ENCODE measurements around the gene SPHK1. TPM values are rescaled to one million over a fixed set of nuclear protein-coding genes. Genes with fewer than 3 reads are reported as not detected.

Gene SPHK1
- polyA plus RNA-seq, 1 of the 3 experiments (the other 2 are of a cell fraction), result 12.3 TPM

DNA sequence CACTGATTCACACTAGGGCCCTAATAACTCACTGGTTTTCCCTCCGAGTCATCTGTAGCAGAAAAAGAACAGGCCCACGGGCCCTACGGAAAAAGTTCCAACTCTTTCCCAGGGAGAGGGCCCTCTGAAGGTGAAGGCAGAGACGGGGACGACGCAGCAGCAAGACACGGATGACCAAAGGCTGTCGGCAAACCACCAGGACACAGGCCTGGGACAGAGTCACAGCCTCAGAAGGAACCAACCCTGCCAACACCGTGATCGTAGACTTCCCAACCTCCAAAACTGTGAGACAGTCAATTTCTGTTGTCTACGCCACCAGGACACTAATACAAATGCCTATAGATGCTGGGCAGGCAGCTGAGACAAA is 5.2 kb upstream of the SPHK1 start:
- H3K36me3 ChIP-seq (replicated peaks in 1 of 2; ENCODE audit: control insufficient read depth in 1 of 2, insufficient read depth in 2 of 2, low read length in 1 of 2), result no peaks in the 10 kb centered on the region
- no peak for TF ChIP-seq NRF1 (IDR thresholded peaks at IDR 0.05; ENCODE audit: low read depth, low read length)
- no peak for TF ChIP-seq JUND (IDR thresholded peaks at IDR 0.05)
- TF ChIP-seq, protein P1, sequence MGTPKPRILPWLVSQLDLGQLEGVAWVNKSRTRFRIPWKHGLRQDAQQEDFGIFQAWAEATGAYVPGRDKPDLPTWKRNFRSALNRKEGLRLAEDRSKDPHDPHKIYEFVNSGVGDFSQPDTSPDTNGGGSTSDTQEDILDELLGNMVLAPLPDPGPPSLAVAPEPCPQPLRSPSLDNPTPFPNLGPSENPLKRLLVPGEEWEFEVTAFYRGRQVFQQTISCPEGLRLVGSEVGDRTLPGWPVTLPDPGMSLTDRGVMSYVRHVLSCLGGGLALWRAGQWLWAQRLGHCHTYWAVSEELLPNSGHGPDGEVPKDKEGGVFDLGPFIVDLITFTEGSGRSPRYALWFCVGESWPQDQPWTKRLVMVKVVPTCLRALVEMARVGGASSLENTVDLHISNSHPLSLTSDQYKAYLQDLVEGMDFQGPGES (IDR thresholded peaks at IDR 0.05; ENCODE audit: low read depth, low read length), result no peak
- no peaks in the 10 kb centered on the region for H3K27me3 ChIP-seq (ENCODE audit: insufficient read depth)
- peaks cover 0 to 19% of the 10 kb centered on the region in 2 experiments; a peak in 1 of 4 replicates for H3K4me1 ChIP-seq (ENCODE audit: control insufficient read depth in 1 of 2, insufficient read depth in 2 of 2, low read depth in 1 of 2, low read length in 1 of 2)
- H3K9me3 ChIP-seq, result no peaks in the 10 kb centered on the region
- H2AFZ ChIP-seq (ENCODE audit: low read depth), result no peak overlapping the region
- H3K9me2 ChIP-seq, result no peaks in the 10 kb centered on the region
- H3K9ac ChIP-seq, result no peak overlapping the region
- H3F3A ChIP-seq (replicated peaks; ENCODE audit: insufficient read depth), result peaks cover 7% of the 10 kb centered on the region
- DNase-seq, result no peak
- ChIA-PET POLR2A (no interaction called here), CTCF (interaction anchor here (0.9 to 13.8 kb wide), 5 partner anchors 10 to 144 kb away, joined by 3 to 312 read pairs (median 114); partner anchors contain the start of gene QRICH2)
- H3K4me3 ChIP-seq (ENCODE audit: low read depth in 2 of 2, low read length in 1 of 2), result no peak overlapping the region
- H3K79me2 ChIP-seq (ENCODE audit: insufficient read depth), result no peaks in the 10 kb centered on the region
- no peak overlapping the region for H3K4me2 ChIP-seq
- 93% methylated on average over 11 of the region's 11 CpGs for WGBS (ENCODE audit: low lambda C conversion rate)
- no peaks in the 10 kb centered on the region for H4K20me1 ChIP-seq (ENCODE audit: insufficient read depth)
- no peak overlapping the region for H3K27ac ChIP-seq (ENCODE audit: low read depth in 2 of 2, low read length in 1 of 2)

DNA sequence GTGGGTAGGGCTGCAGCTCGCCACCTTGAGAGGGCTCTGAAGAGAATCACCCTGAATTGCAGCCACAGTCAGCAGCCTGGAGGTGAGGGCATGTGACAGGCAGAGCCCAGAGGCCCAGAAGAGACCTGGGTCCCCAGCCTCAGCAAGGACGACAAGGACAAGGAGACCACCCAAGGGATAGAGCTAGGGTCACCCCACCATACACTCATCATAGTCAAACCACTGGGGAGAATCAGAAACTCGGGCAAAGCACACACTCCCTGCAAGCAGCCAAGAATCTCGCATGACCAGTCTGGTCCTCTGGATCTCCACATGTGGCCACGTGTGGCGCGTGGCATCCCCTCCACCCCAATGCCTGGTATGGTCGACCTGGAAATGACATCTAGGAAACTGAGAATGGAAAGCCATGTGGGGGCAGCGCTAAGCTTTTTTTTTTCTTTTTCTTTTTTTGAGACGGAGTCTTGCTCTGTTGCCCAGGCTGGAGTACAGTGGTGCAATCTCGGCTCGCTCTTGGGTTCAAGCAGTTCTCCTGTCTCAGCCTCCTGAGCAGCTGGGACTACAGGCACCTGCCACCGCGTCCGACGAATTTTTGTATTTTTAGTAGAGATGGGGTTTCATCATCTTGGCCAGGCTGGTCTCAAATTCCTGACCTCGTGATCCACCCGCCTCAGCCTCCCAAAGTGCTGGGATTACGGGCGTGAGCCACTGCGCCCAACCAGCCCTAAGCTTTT is 4.6 kb upstream of the SPHK1 start:
- peak; percentile 27 for DNase-seq
- H3K9me3 ChIP-seq, result no peaks in the 10 kb centered on the region
- H3K27ac ChIP-seq (ENCODE audit: low read depth in 2 of 2, low read length in 1 of 2), result no peak overlapping the region
- ChIA-PET CTCF (interaction anchor here (0.9 to 13.8 kb wide), 8 partner anchors 11 to 144 kb away, joined by 3 to 312 read pairs (median 60); partner anchors contain the start of genes QRICH2 and UBE2O), POLR2A (interaction anchor here (0.6 kb wide), 1 partner anchor 44 kb away, joined by 3 read pairs; no protein-coding TSS in a partner anchor)
- peaks cover 7% of the 10 kb centered on the region for H3F3A ChIP-seq (replicated peaks; ENCODE audit: insufficient read depth)
- H3K4me2 ChIP-seq, result no peak overlapping the region
- H4K20me1 ChIP-seq (ENCODE audit: insufficient read depth), result no peaks in the 10 kb centered on the region
- no peaks in the 10 kb centered on the region for H3K9me2 ChIP-seq
- H3K4me1 ChIP-seq (ENCODE audit: control insufficient read depth in 1 of 2, insufficient read depth in 2 of 2, low read depth in 1 of 2, low read length in 1 of 2), result peaks cover 0 to 23% of the 10 kb centered on the region in 2 experiments; a peak in 1 of 4 replicates
- no peaks in the 10 kb centered on the region for H3K36me3 ChIP-seq (replicated peaks in 1 of 2; ENCODE audit: control insufficient read depth in 1 of 2, insufficient read depth in 2 of 2, low read length in 1 of 2)
- H3K9ac ChIP-seq, result no peak overlapping the region
- no peak overlapping the region for H3K4me3 ChIP-seq (ENCODE audit: low read depth in 2 of 2, low read length in 1 of 2)
- H3K79me2 ChIP-seq (ENCODE audit: insufficient read depth), result peaks cover under 1% of the 10 kb centered on the region; the same call in 1 of the 2 replicates
- no peak for TF ChIP-seq GABPA (IDR thresholded peaks at IDR 0.05; ENCODE audit: low read depth)
- TF ChIP-seq, protein P2, sequence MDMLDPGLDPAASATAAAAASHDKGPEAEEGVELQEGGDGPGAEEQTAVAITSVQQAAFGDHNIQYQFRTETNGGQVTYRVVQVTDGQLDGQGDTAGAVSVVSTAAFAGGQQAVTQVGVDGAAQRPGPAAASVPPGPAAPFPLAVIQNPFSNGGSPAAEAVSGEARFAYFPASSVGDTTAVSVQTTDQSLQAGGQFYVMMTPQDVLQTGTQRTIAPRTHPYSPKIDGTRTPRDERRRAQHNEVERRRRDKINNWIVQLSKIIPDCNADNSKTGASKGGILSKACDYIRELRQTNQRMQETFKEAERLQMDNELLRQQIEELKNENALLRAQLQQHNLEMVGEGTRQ (IDR thresholded peaks at IDR 0.05; ENCODE audit: borderline replicate concordance, low read depth, low read length), result no peak
- 94% methylated on average over 21 of the region's 21 CpGs for WGBS (ENCODE audit: low lambda C conversion rate)
- no peak overlapping the region for H2AFZ ChIP-seq (ENCODE audit: low read depth)
- H3K27me3 ChIP-seq (ENCODE audit: insufficient read depth), result no peaks in the 10 kb centered on the region

DNA sequence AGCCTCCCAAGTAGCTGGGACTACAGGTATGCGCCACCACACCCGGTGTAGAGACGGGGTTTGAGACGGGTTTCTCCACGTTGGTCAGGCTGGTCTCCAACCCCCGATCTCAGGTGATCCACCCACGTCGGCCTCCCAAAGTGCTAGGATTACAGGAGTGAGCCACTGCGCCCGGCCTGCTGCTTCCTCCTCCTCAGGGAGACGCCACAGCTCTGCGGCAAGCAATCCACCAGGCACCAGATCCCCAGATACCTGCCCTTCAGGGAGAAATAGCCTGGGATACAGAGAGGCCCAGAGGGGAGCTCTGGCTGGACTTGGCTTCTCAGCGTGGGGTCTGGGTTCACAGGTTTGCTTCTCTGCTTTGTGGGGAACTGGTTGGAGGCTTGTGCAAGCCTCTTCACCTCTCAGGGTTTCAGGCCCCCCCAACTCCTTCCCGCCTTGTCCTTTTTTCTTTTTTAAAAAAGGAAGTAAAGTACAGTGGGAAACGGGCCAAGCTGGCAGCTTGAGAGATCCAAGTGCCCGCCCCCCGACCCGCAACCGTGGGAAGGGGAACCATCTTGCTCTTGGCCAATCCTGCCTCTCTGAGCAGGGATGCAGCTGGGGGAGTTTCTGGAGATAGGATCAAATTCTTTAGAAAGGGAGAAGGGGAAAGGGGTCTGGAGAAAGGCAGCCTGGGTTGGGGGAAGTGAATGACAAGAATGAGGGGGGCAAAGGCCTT is 2.6 kb upstream of the SPHK1 start:
- Histone ChIP-seq H3K9me2 (no peaks in the 10 kb centered on the region), H3F3A (replicated peaks; ENCODE audit: insufficient read depth) (peaks cover 7% of the 10 kb centered on the region), H3K9me3 (no peaks in the 10 kb centered on the region), H3K4me3 (ENCODE audit: low read depth in 2 of 2, low read length in 1 of 2) (no peak overlapping the region), H3K9ac (no peak overlapping the region), H3K4me2 (peak overlapping the region; percentile 89; the same call in 1 of the 2 replicates), H4K20me1 (ENCODE audit: insufficient read depth) (peaks cover 9% of the 10 kb centered on the region; the same call in 1 of the 2 replicates), H3K27me3 (ENCODE audit: insufficient read depth) (no peaks in the 10 kb centered on the region), H3K4me1 (ENCODE audit: control insufficient read depth in 1 of 2, insufficient read depth in 2 of 2, low read depth in 1 of 2, low read length in 1 of 2) (peaks cover 0 to 42% of the 10 kb centered on the region in 2 experiments; a peak in 1 of 4 replicates), H2AFZ (ENCODE audit: low read depth) (no peak overlapping the region), H3K79me2 (ENCODE audit: insufficient read depth) (peaks cover 20% of the 10 kb centered on the region; the same call in 1 of the 2 replicates), H3K36me3 (replicated peaks in 1 of 2; ENCODE audit: control insufficient read depth in 1 of 2, insufficient read depth in 2 of 2, low read length in 1 of 2) (no peaks in the 10 kb centered on the region), H3K27ac (ENCODE audit: low read depth in 2 of 2, low read length in 1 of 2) (no peak overlapping the region)
- POLR2A ChIA-PET, result no interaction called here
- DNase-seq, result peak; percentile 38
- 93% methylated on average over 19 of the region's 19 CpGs for WGBS (ENCODE audit: low lambda C conversion rate)
- TF ChIP-seq MXI1 (IDR thresholded peaks at IDR 0.05; ENCODE audit: low read depth, low read length) (no peak), RAD21 (IDR thresholded peaks at IDR 0.05; ENCODE audit: low read length) (no peak), TAF1 (IDR thresholded peaks at IDR 0.05; ENCODE audit: borderline replicate concordance, low read depth, low read length) (no peak), SMC3 (IDR thresholded peaks at IDR 0.05; ENCODE audit: low read depth, low read length) (no peak), GABPA (IDR thresholded peaks at IDR 0.05; ENCODE audit: low read depth) (no peak), YY1 (IDR thresholded peaks at IDR 0.05; ENCODE audit: low read depth) (no peak), GATA2 (CRISPR knock-in tag; IDR thresholded peaks at IDR 0.05) (no peak)
- TF ChIP-seq, protein P3, sequence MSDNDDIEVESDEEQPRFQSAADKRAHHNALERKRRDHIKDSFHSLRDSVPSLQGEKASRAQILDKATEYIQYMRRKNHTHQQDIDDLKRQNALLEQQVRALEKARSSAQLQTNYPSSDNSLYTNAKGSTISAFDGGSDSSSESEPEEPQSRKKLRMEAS (IDR thresholded peaks at IDR 0.05; ENCODE audit: low read depth), result no peak
- CTCF ChIA-PET, result interaction anchor here (0.8 to 13.8 kb wide), 12 partner anchors 13 to 368 kb away, joined by 3 to 312 read pairs (median 56); partner anchors contain the start of genes PRPSAP1, QRICH2 and UBE2O
